Glutamatergic neuron (in vitro differentiated cells): Measurements from ENCODE around the gene PPFIBP1. TPM values are rescaled to one million over a fixed set of nuclear protein-coding genes. Genes with fewer than 3 reads are reported as not detected.

Experiments
- DNase-seq: peaks from one replicate; pipeline ENCODE4 v3.0.0; 2022
- H3K27ac Mint-ChIP-seq: one replicate; pipeline ENCODE4 v1.8.0; 2020; ENCODE audit warnings: mild to moderate bottlenecking, mixed read lengths, inconsistent platforms; ENCODE audit not compliant: unreplicated experiment
- H3K27me3 Mint-ChIP-seq: one replicate; pipeline ENCODE4 v1.8.0; 2020; ENCODE audit warnings: mild to moderate bottlenecking, moderate library complexity, mixed read lengths, inconsistent platforms; ENCODE audit not compliant: unreplicated experiment
- H3K36me3 Mint-ChIP-seq: one replicate; pipeline ENCODE4 v1.8.0; 2020; ENCODE audit warnings: mild to moderate bottlenecking, mixed read lengths, inconsistent platforms; ENCODE audit not compliant: unreplicated experiment
- H3K4me1 Mint-ChIP-seq: one replicate; pipeline ENCODE4 v1.8.0; 2020; ENCODE audit warnings: mild to moderate bottlenecking, low read depth, mixed read lengths, inconsistent platforms; ENCODE audit not compliant: unreplicated experiment
- H3K4me3 Mint-ChIP-seq: one replicate; pipeline ENCODE4 v1.8.0; 2020; ENCODE audit warnings: mild to moderate bottlenecking, mixed read lengths, inconsistent platforms; ENCODE audit not compliant: unreplicated experiment
- H3K9me3 Mint-ChIP-seq: one replicate; pipeline ENCODE4 v1.8.0; 2020; ENCODE audit warnings: mild to moderate bottlenecking, moderate library complexity, mixed read lengths, inconsistent platforms; ENCODE audit not compliant: unreplicated experiment
- CTCF ChIP-seq: fragments of 200-600 bp; sonication (generic); IDR thresholded peaks from one replicate; pipeline ENCODE4 v1.5.0; 2021; ENCODE audit not compliant: partially characterized antibody, unreplicated experiment
- total RNA-seq: library from RNA; stranded (reverse); fragmentation: NEBNext Ultra II Directional; extraction: Animal tissue kit (Norgen Biotek cat#: 25700); gene quantifications from one replicate; pipeline ENCODE4 v1.2.1, GENCODE V29; 2021; ENCODE audit not compliant: unreplicated experiment

The PPFIBP1 gene
- total RNA-seq, 1 donor from 2014 or later = 43.0 TPM

- Mint-ChIP-seq H3K36me3 (peaks cover 3% of the 10 kb centered on the region), H3K27me3 (peaks cover 4% of the 10 kb centered on the region), H3K27ac (no peak overlapping the region), H3K9me3 (no peaks in the 10 kb centered on the region), H3K4me1 (no peaks in the 10 kb centered on the region), H3K4me3 (no peak overlapping the region)
- TF ChIP-seq CTCF = no peak
- DNase-seq = no peak
These were observed 219.6 kb downstream of the PPFIBP1 start for GRCh38 chr12:27743601-27744000.

Other genes with a start within 250 kb of the PPFIBP1 start
- gene BMAL2, start 191.4 kb upstream of the PPFIBP1 start, total RNA-seq = 5.3 TPM
- not detected for gene SMCO2, start 77.5 kb upstream of the PPFIBP1 start, total RNA-seq
- 1.6 TPM for gene REP15, start 172.2 kb downstream of the PPFIBP1 start, total RNA-seq
- 27.4 TPM for gene MRPS35, start 186.6 kb downstream of the PPFIBP1 start, total RNA-seq